WTC11 (cell line): Measurements from ENCODE around the gene PIP4K2C. TPM values are rescaled to one million over a fixed set of nuclear protein-coding genes. Genes with fewer than 3 reads are reported as not detected.

Experiments used
- ATAC-seq: fragments of 200-7000 bp; cut with Tn5 transposase; 2 replicates; pipeline ENCODE4 v1.10.0; 2021; ENCODE audit warnings: mild to moderate bottlenecking, moderate library complexity
- CTCF ChIA-PET: fragments of 300-600 bp; sonication (Branson Sonifier 250); formaldehyde crosslinking; loops from one replicate; lab custom pipeline; 2021; ENCODE audit warnings: antibody characterized with exemption; lab: Charles Lee
- POLR2A ChIA-PET: fragments of 350-600 bp; sonication (Branson Sonifier 250); formaldehyde crosslinking; loops from one replicate; lab custom pipeline; 2021; ENCODE audit warnings: antibody characterized with exemption; lab: Charles Lee
- DNase-seq: peaks from one replicate; pipeline ENCODE4 v3.0.0; 2021; ENCODE audit warnings: low spot score
- H3K27ac Mint-ChIP-seq: 2 replicates; pipeline ENCODE4 v1.8.0; 2021; ENCODE audit warnings: mixed read lengths
- H3K27me3 Mint-ChIP-seq: 2 replicates; pipeline ENCODE4 v1.8.0; 2021; ENCODE audit warnings: low read depth, mild to moderate bottlenecking, moderate library complexity, mixed read lengths
- H3K36me3 Mint-ChIP-seq: 2 replicates; pipeline ENCODE4 v1.8.0; 2021; ENCODE audit warnings: mixed read lengths
- H3K4me1 Mint-ChIP-seq: 2 replicates; pipeline ENCODE4 v1.8.0; 2022; ENCODE audit warnings: mixed read lengths
- H3K4me3 Mint-ChIP-seq: 2 replicates; pipeline ENCODE4 v1.8.0; 2021; ENCODE audit warnings: mild to moderate bottlenecking, moderate library complexity, mixed read lengths
- H3K9me3 Mint-ChIP-seq: 2 replicates; pipeline ENCODE4 v1.8.0; 2021; ENCODE audit warnings: mixed read lengths
- ATF1 ChIP-seq: sonication (generic); formaldehyde crosslinking; IDR thresholded peaks from 2 replicates; pipeline ENCODE4 v1.8.1; 2023; ENCODE audit warnings: mild to moderate bottlenecking, moderate library complexity, missing genetic modification reagents
- CBFB ChIP-seq: sonication (generic); formaldehyde crosslinking; IDR thresholded peaks from 2 replicates; pipeline ENCODE4 v1.8.1; 2022; ENCODE audit warnings: mild to moderate bottlenecking, low read depth, missing genetic modification reagents
- CTCF ChIP-seq: fragments of 200-600 bp; IDR thresholded peaks from 2 replicates; pipeline ENCODE4 v1.8.0; 2022; ENCODE audit warnings: antibody characterized with exemption
- E2F1 ChIP-seq: sonication (generic); formaldehyde crosslinking; IDR thresholded peaks from 2 replicates; pipeline ENCODE4 v1.8.0; 2022; ENCODE audit warnings: mild to moderate bottlenecking, missing genetic modification reagents
- EMX1 ChIP-seq: fragments of 250-450 bp; sonication (Bioruptor Pico); IDR thresholded peaks from 2 replicates; pipeline ENCODE4 v1.8.0; 2021; ENCODE audit warnings: mild to moderate bottlenecking
- ESRRA ChIP-seq: sonication (generic); formaldehyde crosslinking; IDR thresholded peaks from 2 replicates; pipeline ENCODE4 v1.8.1; 2022; ENCODE audit warnings: mild to moderate bottlenecking, missing genetic modification reagents, borderline replicate concordance
- FOXK1 ChIP-seq: sonication (generic); formaldehyde crosslinking; IDR thresholded peaks from 2 replicates; pipeline ENCODE4 v1.8.0; 2022; ENCODE audit warnings: mild to moderate bottlenecking, moderate library complexity, missing genetic modification reagents
- IRF2 ChIP-seq: sonication (generic); formaldehyde crosslinking; IDR thresholded peaks from 2 replicates; pipeline ENCODE4 v1.8.0; 2022; ENCODE audit warnings: low read depth, missing genetic modification reagents, borderline replicate concordance
- NFYB ChIP-seq: sonication (generic); formaldehyde crosslinking; conservative IDR thresholded peaks from 2 replicates; pipeline ENCODE4 v1.8.0; 2022; ENCODE audit warnings: low read depth, missing genetic modification reagents
- TCF7 ChIP-seq: sonication (generic); formaldehyde crosslinking; IDR thresholded peaks from 2 replicates; pipeline ENCODE4 v1.8.0; 2022; ENCODE audit warnings: mild to moderate bottlenecking, low read depth, missing genetic modification reagents, moderate library complexity
- TEAD1 ChIP-seq: sonication (generic); formaldehyde crosslinking; IDR thresholded peaks from 2 replicates; pipeline ENCODE4 v1.8.0; 2022; ENCODE audit warnings: mild to moderate bottlenecking, missing genetic modification reagents
- TEAD4 ChIP-seq: sonication (generic); formaldehyde crosslinking; IDR thresholded peaks from 2 replicates; pipeline ENCODE4 v1.8.0; 2022; ENCODE audit warnings: mild to moderate bottlenecking, missing genetic modification reagents
- USF1 ChIP-seq: sonication (generic); formaldehyde crosslinking; IDR thresholded peaks from 2 replicates; pipeline ENCODE4 v1.8.0; 2022; ENCODE audit warnings: mild to moderate bottlenecking, missing genetic modification reagents
- ZNF281 ChIP-seq: sonication (generic); formaldehyde crosslinking; IDR thresholded peaks from 2 replicates; pipeline ENCODE4 v1.8.0; 2023; ENCODE audit warnings: mild to moderate bottlenecking, missing genetic modification reagents
- ZNF416 ChIP-seq: fragments of 250-450 bp; sonication (Bioruptor Pico); IDR thresholded peaks from 2 replicates; pipeline ENCODE4 v1.9.0; 2021; ENCODE audit warnings: mild to moderate bottlenecking, inconsistent platforms
- ZNF425 ChIP-seq: fragments of 250-450 bp; sonication (Bioruptor Pico); conservative IDR thresholded peaks from 2 replicates; pipeline ENCODE4 v1.9.0; 2021; ENCODE audit warnings: mild to moderate bottlenecking
- ZNF671 ChIP-seq: fragments of 250-450 bp; sonication (Bioruptor Pico); IDR thresholded peaks from 2 replicates; pipeline ENCODE4 v1.8.0; 2021; ENCODE audit warnings: mild to moderate bottlenecking
- total RNA-seq: library from RNA; stranded (reverse); gene quantifications from 3 replicates; pipeline ENCODE4 v1.2.3, GENCODE V29; 2021
- TF ChIP-seq, protein P1 (sequence below): sonication (generic); formaldehyde crosslinking; IDR thresholded peaks from 2 replicates; pipeline ENCODE4 v1.8.0; 2022; ENCODE audit warnings: mild to moderate bottlenecking, missing genetic modification reagents
- TF ChIP-seq, protein P2 (sequence below): sonication (generic); formaldehyde crosslinking; conservative IDR thresholded peaks from 2 replicates; pipeline ENCODE4 v1.8.1; 2023; ENCODE audit warnings: mild to moderate bottlenecking, low read depth, missing genetic modification reagents, moderate library complexity
- TF ChIP-seq, protein P3 (sequence below): sonication (generic); formaldehyde crosslinking; IDR thresholded peaks from 2 replicates; pipeline ENCODE4 v1.8.1; 2023; ENCODE audit warnings: mild to moderate bottlenecking, missing genetic modification reagents

The PIP4K2C gene
- total RNA-seq, 1 experiment from 2014 or later: 25.4 TPM

GRCh38 chr12:57632073-57632957 is 41.3 kb downstream of the PIP4K2C start:
- DNase-seq (peak; percentile 51), ATAC-seq (peak; percentile 35)
- ChIA-PET POLR2A (interaction anchor here (1.0 to 1.2 kb wide), 2 partner anchors 12 to 29 kb away, joined by 3 read pairs; no protein-coding TSS in a partner anchor), CTCF (interaction anchor here (0.5 to 4.0 kb wide), 31 partner anchors 7 to 1541 kb away, joined by 3 to 36 read pairs (median 5); partner anchors contain the start of genes ARHGEF25, CYP27B1, DTX3 and OS9)
- no peak for TF ChIP-seq ZNF671 (CRISPR knock-in tag)
- TF ChIP-seq TCF7 (CRISPR knock-in tag): no peak
- TF ChIP-seq FOXK1 (CRISPR knock-in tag): no peak
- TF ChIP-seq ZNF416 (CRISPR knock-in tag): no peak
- TF ChIP-seq TEAD1 (CRISPR knock-in tag): no peak
- no peak for TF ChIP-seq IRF2 (CRISPR knock-in tag)
- no peak for TF ChIP-seq EMX1 (CRISPR knock-in tag)
- TF ChIP-seq, protein P1, sequence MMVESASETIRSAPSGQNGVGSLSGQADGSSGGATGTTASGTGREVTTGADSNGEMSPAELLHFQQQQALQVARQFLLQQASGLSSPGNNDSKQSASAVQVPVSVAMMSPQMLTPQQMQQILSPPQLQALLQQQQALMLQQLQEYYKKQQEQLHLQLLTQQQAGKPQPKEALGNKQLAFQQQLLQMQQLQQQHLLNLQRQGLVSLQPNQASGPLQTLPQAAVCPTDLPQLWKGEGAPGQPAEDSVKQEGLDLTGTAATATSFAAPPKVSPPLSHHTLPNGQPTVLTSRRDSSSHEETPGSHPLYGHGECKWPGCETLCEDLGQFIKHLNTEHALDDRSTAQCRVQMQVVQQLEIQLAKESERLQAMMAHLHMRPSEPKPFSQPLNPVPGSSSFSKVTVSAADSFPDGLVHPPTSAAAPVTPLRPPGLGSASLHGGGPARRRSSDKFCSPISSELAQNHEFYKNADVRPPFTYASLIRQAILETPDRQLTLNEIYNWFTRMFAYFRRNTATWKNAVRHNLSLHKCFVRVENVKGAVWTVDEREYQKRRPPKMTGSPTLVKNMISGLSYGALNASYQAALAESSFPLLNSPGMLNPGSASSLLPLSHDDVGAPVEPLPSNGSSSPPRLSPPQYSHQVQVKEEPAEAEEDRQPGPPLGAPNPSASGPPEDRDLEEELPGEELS (CRISPR knock-in tag): no peak
- TF ChIP-seq TEAD4: no peak
- TF ChIP-seq CTCF: no peak
- TF ChIP-seq ATF1 (CRISPR knock-in tag): no peak
- no peak for TF ChIP-seq USF1 (CRISPR knock-in tag)
- TF ChIP-seq, protein P2, sequence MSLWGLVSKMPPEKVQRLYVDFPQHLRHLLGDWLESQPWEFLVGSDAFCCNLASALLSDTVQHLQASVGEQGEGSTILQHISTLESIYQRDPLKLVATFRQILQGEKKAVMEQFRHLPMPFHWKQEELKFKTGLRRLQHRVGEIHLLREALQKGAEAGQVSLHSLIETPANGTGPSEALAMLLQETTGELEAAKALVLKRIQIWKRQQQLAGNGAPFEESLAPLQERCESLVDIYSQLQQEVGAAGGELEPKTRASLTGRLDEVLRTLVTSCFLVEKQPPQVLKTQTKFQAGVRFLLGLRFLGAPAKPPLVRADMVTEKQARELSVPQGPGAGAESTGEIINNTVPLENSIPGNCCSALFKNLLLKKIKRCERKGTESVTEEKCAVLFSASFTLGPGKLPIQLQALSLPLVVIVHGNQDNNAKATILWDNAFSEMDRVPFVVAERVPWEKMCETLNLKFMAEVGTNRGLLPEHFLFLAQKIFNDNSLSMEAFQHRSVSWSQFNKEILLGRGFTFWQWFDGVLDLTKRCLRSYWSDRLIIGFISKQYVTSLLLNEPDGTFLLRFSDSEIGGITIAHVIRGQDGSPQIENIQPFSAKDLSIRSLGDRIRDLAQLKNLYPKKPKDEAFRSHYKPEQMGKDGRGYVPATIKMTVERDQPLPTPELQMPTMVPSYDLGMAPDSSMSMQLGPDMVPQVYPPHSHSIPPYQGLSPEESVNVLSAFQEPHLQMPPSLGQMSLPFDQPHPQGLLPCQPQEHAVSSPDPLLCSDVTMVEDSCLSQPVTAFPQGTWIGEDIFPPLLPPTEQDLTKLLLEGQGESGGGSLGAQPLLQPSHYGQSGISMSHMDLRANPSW (CRISPR knock-in tag): no peak
- TF ChIP-seq ZNF281 (CRISPR knock-in tag): no peak
- no peak for TF ChIP-seq ESRRA (CRISPR knock-in tag)
- no peak for TF ChIP-seq E2F1 (CRISPR knock-in tag)
- TF ChIP-seq CBFB (CRISPR knock-in tag): no peak
- TF ChIP-seq, protein P3, sequence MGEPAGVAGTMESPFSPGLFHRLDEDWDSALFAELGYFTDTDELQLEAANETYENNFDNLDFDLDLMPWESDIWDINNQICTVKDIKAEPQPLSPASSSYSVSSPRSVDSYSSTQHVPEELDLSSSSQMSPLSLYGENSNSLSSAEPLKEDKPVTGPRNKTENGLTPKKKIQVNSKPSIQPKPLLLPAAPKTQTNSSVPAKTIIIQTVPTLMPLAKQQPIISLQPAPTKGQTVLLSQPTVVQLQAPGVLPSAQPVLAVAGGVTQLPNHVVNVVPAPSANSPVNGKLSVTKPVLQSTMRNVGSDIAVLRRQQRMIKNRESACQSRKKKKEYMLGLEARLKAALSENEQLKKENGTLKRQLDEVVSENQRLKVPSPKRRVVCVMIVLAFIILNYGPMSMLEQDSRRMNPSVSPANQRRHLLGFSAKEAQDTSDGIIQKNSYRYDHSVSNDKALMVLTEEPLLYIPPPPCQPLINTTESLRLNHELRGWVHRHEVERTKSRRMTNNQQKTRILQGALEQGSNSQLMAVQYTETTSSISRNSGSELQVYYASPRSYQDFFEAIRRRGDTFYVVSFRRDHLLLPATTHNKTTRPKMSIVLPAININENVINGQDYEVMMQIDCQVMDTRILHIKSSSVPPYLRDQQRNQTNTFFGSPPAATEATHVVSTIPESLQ (CRISPR knock-in tag): no peak
- no peak for TF ChIP-seq ZNF425
- TF ChIP-seq NFYB (CRISPR knock-in tag): no peak
- Mint-ChIP-seq H3K4me3 (peak overlapping the region; percentile 74), H3K4me1 (peaks cover 16% of the 10 kb centered on the region), H3K9me3 (no peaks in the 10 kb centered on the region), H3K27me3 (peaks cover 83% of the 10 kb centered on the region), H3K27ac (no peak overlapping the region), H3K36me3 (no peaks in the 10 kb centered on the region)
